ENCODE results near the gene RABEP1. TPM values are rescaled to one million over a fixed set of nuclear protein-coding genes. Genes with fewer than 3 reads are reported as not detected.
A peak's percentile ranks its signal among the peaks of the same experiment; 100 is the strongest.

Gene RABEP1
- total RNA-seq, 1 experiment from 2014 or later: 71.3 TPM

DNA sequence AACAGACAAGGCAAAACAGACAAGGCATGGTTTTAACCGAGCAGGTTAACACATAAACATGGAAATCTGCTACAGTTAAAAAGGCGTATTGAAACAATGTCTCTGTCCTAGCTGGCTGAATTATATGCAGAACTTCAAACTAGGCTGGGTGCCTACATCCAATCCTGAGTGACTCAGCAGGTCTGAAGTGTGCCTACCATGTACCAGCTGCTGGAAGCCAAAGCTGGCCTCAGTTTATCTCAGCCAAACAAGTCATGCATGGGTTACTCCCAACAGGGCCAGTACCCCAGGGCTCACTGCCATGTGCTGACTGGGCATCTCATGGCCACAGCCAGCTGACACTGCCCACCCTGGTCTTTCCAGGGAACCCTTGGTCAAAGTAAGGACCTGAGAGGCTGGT is 152.9 kb downstream of the RABEP1 start:
- CTCF ChIA-PET: no interaction called here
- TF ChIP-seq EZH2 (IDR thresholded peaks at IDR 0.05; ENCODE audit: borderline replicate concordance, low read depth, low read length, poor library complexity, severe bottlenecking): no peak
- TF ChIP-seq, protein P1, sequence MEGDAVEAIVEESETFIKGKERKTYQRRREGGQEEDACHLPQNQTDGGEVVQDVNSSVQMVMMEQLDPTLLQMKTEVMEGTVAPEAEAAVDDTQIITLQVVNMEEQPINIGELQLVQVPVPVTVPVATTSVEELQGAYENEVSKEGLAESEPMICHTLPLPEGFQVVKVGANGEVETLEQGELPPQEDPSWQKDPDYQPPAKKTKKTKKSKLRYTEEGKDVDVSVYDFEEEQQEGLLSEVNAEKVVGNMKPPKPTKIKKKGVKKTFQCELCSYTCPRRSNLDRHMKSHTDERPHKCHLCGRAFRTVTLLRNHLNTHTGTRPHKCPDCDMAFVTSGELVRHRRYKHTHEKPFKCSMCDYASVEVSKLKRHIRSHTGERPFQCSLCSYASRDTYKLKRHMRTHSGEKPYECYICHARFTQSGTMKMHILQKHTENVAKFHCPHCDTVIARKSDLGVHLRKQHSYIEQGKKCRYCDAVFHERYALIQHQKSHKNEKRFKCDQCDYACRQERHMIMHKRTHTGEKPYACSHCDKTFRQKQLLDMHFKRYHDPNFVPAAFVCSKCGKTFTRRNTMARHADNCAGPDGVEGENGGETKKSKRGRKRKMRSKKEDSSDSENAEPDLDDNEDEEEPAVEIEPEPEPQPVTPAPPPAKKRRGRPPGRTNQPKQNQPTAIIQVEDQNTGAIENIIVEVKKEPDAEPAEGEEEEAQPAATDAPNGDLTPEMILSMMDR (conservative IDR thresholded peaks at IDR 0.05; ENCODE audit: low read depth, low read length): no peak
- peak overlapping the region; percentile 20 for H3K27ac ChIP-seq (ENCODE audit: low read depth, low read length, poor library complexity, severe bottlenecking)

More for the DNA sequence above, 152.9 kb downstream of the RABEP1 start:
- H3K36me3 ChIP-seq (ENCODE audit: insufficient read depth, low read length, poor library complexity, severe bottlenecking): peaks cover 80% of the 10 kb centered on the region
- intact Hi-C loops (cut with micrococcal nuclease; ENCODE audit: unreplicated experiment): loop anchor here (10.0 kb wide), 1 partner anchor 180 kb away; no protein-coding TSS in a partner anchor
- H3K27me3 ChIP-seq (replicated peaks; ENCODE audit: insufficient read depth, low read depth, low read length, poor library complexity): no peaks in the 10 kb centered on the region
- POLR2A ChIA-PET (ENCODE audit: low non-redundant PET): no interaction called here
- H3K4me3 ChIP-seq (ENCODE audit: low read depth, low read length, poor library complexity, severe bottlenecking): no peak overlapping the region
- no peaks in the 10 kb centered on the region for H3K9me3 ChIP-seq (ENCODE audit: low read depth, low read length, poor library complexity, severe bottlenecking)
- no peak for DNase-seq (ENCODE audit: low spot score)
- BruUV-seq (replicated peaks): no TSS peak
- H3K4me1 ChIP-seq (ENCODE audit: insufficient read depth, low read length, poor library complexity, severe bottlenecking): peaks cover 21% of the 10 kb centered on the region

Other genes starting within 250 kb of the RABEP1 start
- gene SLC52A1, start 246.9 kb upstream of the RABEP1 start, total RNA-seq (2021): not detected in 2 replicates
- gene ZFP3, start 203.8 kb upstream of the RABEP1 start, total RNA-seq (2021): 8.4 and 8.9 TPM in 2 replicates
- 28.1 and 31.6 TPM in 2 replicates for gene ZNF232, start 170.4 kb upstream of the RABEP1 start, total RNA-seq (2021)
- 0.07 and 0.24 TPM in 2 replicates for gene USP6, start 166.3 kb upstream of the RABEP1 start, total RNA-seq (2021)
- 20.7 and 21.9 TPM in 2 replicates for gene ZNF594, start 90.4 kb upstream of the RABEP1 start, total RNA-seq (2021)
- not detected in 2 replicates for gene SCIMP, start 47.4 kb upstream of the RABEP1 start, total RNA-seq (2021)
- 122 and 132 TPM in 2 replicates for gene NUP88, start 137.4 kb downstream of the RABEP1 start, total RNA-seq (2021)
- 120 and 123 TPM in 2 replicates for gene RPAIN, start 137.9 kb downstream of the RABEP1 start, total RNA-seq (2021)
- gene C1QBP, start 156.9 kb downstream of the RABEP1 start, total RNA-seq (2021): 457 and 458 TPM in 2 replicates
- 47.0 and 47.4 TPM in 2 replicates for gene DHX33, start 186.7 kb downstream of the RABEP1 start, total RNA-seq (2021)
- gene DERL2, start 203.9 kb downstream of the RABEP1 start, total RNA-seq (2021): 92.4 and 97.0 TPM in 2 replicates
- 30.6 and 33.9 TPM in 2 replicates for gene MIS12, start 204.3 kb downstream of the RABEP1 start, total RNA-seq (2021)

Measured in A673 (cell line).